ENCODE data around the gene SHROOM3.
A peak's percentile ranks its signal among the peaks of the same experiment; 100 is the strongest.

SHROOM3 gene

GRCh38 chr4:76722838-76723237 lies 287.8 kb downstream of the SHROOM3 start (continued):
- TF ChIP-seq PATZ1 (CRISPR knock-in tag; IDR thresholded peaks at IDR 0.05; ENCODE audit: borderline replicate concordance): no peak

- peak; percentile 71 for ATAC-seq
- TF ChIP-seq ZC3H10 (CRISPR knock-in tag; IDR thresholded peaks at IDR 0.05) (no peak), TSHZ2 (CRISPR knock-in tag; IDR thresholded peaks at IDR 0.05) (no peak), ISL1 (CRISPR knock-in tag; IDR thresholded peaks at IDR 0.05) (no peak), CSRNP3 (CRISPR knock-in tag; IDR thresholded peaks at IDR 0.05) (no peak), ZNF565 (CRISPR knock-in tag; conservative IDR thresholded peaks at IDR 0.05; ENCODE audit: low read depth) (no peak), BACH2 (CRISPR knock-in tag; IDR thresholded peaks at IDR 0.05; ENCODE audit: borderline replicate concordance) (no peak), ZNF70 (CRISPR knock-in tag; IDR thresholded peaks at IDR 0.05) (no peak), RARB (CRISPR knock-in tag; IDR thresholded peaks at IDR 0.05) (no peak), POU6F1 (CRISPR knock-in tag; IDR thresholded peaks at IDR 0.05; ENCODE audit: borderline replicate concordance, low read depth) (no peak), CREB5 (CRISPR knock-in tag; IDR thresholded peaks at IDR 0.05; ENCODE audit: low read depth) (no peak), ZNF8 (CRISPR knock-in tag; IDR thresholded peaks at IDR 0.05) (no peak), SNAI2 (CRISPR knock-in tag; IDR thresholded peaks at IDR 0.05) (no peak), CSDC2 (CRISPR knock-in tag; IDR thresholded peaks at IDR 0.05) (no peak), TCF4 (CRISPR knock-in tag; IDR thresholded peaks at IDR 0.05; ENCODE audit: borderline replicate concordance) (no peak), OSR1 (CRISPR knock-in tag; IDR thresholded peaks at IDR 0.05) (no peak), PATZ1 (CRISPR knock-in tag; IDR thresholded peaks at IDR 0.05; ENCODE audit: borderline replicate concordance) (no peak), ARNTL (CRISPR knock-in tag; IDR thresholded peaks at IDR 0.05; ENCODE audit: borderline replicate concordance, low read depth) (no peak), GLIS3 (CRISPR knock-in tag; IDR thresholded peaks at IDR 0.05) (no peak), ESRRG (CRISPR knock-in tag; IDR thresholded peaks at IDR 0.05) (no peak)
Observed at GRCh38 chr4:76723373-76723772, 288.3 kb downstream of the SHROOM3 start.

GRCh38 chr4:76723924-76724323 lies 288.9 kb downstream of the SHROOM3 start:
- peak; percentile 72 for ATAC-seq
- TF ChIP-seq ISL1 (CRISPR knock-in tag; IDR thresholded peaks at IDR 0.05) (peak; percentile 47; the same call in 1 of the 2 replicates), BACH2 (CRISPR knock-in tag; IDR thresholded peaks at IDR 0.05; ENCODE audit: borderline replicate concordance) (no peak)
